Left ventricle myocardium superior (tissue), 1 donor: ENCODE data around the gene ADGRV1. TPM values are rescaled to one million over a fixed set of nuclear protein-coding genes. Genes with fewer than 3 reads are reported as not detected.
"Not testable (repeated sequence)": the region's sequence is repeated elsewhere in the genome, so short reads cannot be mapped to it uniquely, and the experiment has no call there.

Experiments
- ATAC-seq: fragments of 200-7000 bp; cut with Tn5 transposase; one replicate; pipeline ENCODE4 v1.9.1; 2020; ENCODE audit warnings: mild to moderate bottlenecking, moderate library complexity
- DNase-seq: peaks from one replicate; pipeline ENCODE4 v3.0.0-alpha.2; 2020
- intact Hi-C: fragments of 100-400 bp; cut with micrococcal nuclease; formaldehyde crosslinking; loops from one replicate; pipeline ENCODE4 v1.11.0; 2022
- total RNA-seq: library from RNA; stranded (reverse); fragmentation: NEBNext Ultra II Directional; extraction: Animal tissue kit (Norgen Biotek cat#: 25700); gene quantifications from one replicate; pipeline ENCODE4 v1.2.1, GENCODE V29; 2021
- donor health status: DM: no; HTN: yes; CAD: no; lungs with severe emphysema.

The ADGRV1 gene
- total RNA-seq, 1 donor from 2014 or later, result not detected

GRCh38 chr5:91025956-91026355 lies 467.4 kb downstream of the ADGRV1 start:
- DNase-seq (no peak), ATAC-seq (no peak)
- intact Hi-C loops, result no loop called here

GRCh38 chr5:91026466-91026865 lies 467.9 kb downstream of the ADGRV1 start:
- no peak for ATAC-seq
- DNase-seq, result no peak
- intact Hi-C loops, result no loop called here

GRCh38 chr5:91027405-91028139 lies 469.0 kb downstream of the ADGRV1 start:
- intact Hi-C loops, result no loop called here
- ATAC-seq, result no peak
- no peak for DNase-seq

- intact Hi-C loops, result no loop called here
- ATAC-seq, result no peak
- no peak for DNase-seq
These were observed 469.9 kb downstream of the ADGRV1 start for GRCh38 chr5:91028499-91028956.

- intact Hi-C loops, result no loop called here
- DNase-seq (no peak), ATAC-seq (no peak)
These were observed 472.2 kb downstream of the ADGRV1 start for GRCh38 chr5:91030521-91031401.

- intact Hi-C loops, result no loop called here
- no peak for ATAC-seq
- no peak for DNase-seq
These were observed 472.8 kb downstream of the ADGRV1 start for GRCh38 chr5:91031402-91031752.

- ATAC-seq, result no peak
- intact Hi-C loops, result no loop called here
- DNase-seq, result no peak
These were observed 473.5 kb downstream of the ADGRV1 start for GRCh38 chr5:91032125-91032524.

GRCh38 chr5:91033370-91033769 lies 474.8 kb downstream of the ADGRV1 start:
- DNase-seq (no peak), ATAC-seq (no peak)
- intact Hi-C loops, result no loop called here

- intact Hi-C loops, result no loop called here
- ATAC-seq, result no peak
- DNase-seq, result no peak
These were observed 479.7 kb downstream of the ADGRV1 start for GRCh38 chr5:91038180-91038808.

GRCh38 chr5:91041132-91041531 lies 482.5 kb downstream of the ADGRV1 start:
- ATAC-seq, DNase-seq, intact Hi-C loops: not testable (repeated sequence)

GRCh38 chr5:91042247-91042935 lies 483.8 kb downstream of the ADGRV1 start:
- ATAC-seq, result no peak
- DNase-seq, result no peak
- intact Hi-C loops, result no loop called here

- intact Hi-C loops, result no loop called here
- no peak for DNase-seq
- ATAC-seq, result peak; percentile 29
These were observed 484.3 kb downstream of the ADGRV1 start for GRCh38 chr5:91042936-91043255.

GRCh38 chr5:91048073-91048472 lies 489.5 kb downstream of the ADGRV1 start:
- intact Hi-C loops, result no loop called here
- ATAC-seq (no peak), DNase-seq (no peak)

- intact Hi-C loops, result no loop called here
- ATAC-seq (no peak), DNase-seq (no peak)
These were observed 490.5 kb downstream of the ADGRV1 start for GRCh38 chr5:91049112-91049511.

- intact Hi-C loops, result no loop called here
- DNase-seq (no peak), ATAC-seq (no peak)
These were observed 491.2 kb downstream of the ADGRV1 start for GRCh38 chr5:91049800-91050199.

- ATAC-seq, DNase-seq, intact Hi-C loops: not testable (repeated sequence)
These were observed 493.8 kb downstream of the ADGRV1 start for GRCh38 chr5:91052411-91052810.

- intact Hi-C loops, result no loop called here
- ATAC-seq (peak; percentile 22), DNase-seq (no peak)
These were observed 494.6 kb downstream of the ADGRV1 start for GRCh38 chr5:91052977-91053740.

- ATAC-seq (no peak), DNase-seq (no peak)
- intact Hi-C loops, result no loop called here
These were observed 495.1 kb downstream of the ADGRV1 start for GRCh38 chr5:91053741-91054025.

GRCh38 chr5:91058155-91058554 lies 499.6 kb downstream of the ADGRV1 start:
- no peak for ATAC-seq
- no peak for DNase-seq
- intact Hi-C loops, result no loop called here
